ENCODE results near the gene TXNDC2. TPM values are rescaled to one million over a fixed set of nuclear protein-coding genes. Genes with fewer than 3 reads are reported as not detected.

TXNDC2 gene
- total RNA-seq, 1 experiment from 2014 or later: 0.12 TPM

- Histone ChIP-seq H3K9me2 (ENCODE audit: insufficient read depth) (no peaks in the 10 kb centered on the region), H3K27ac (ENCODE audit: low read depth, low read length) (peak overlapping the region; percentile 73), H3K27me3 (ENCODE audit: insufficient read depth, low read length) (no peaks in the 10 kb centered on the region), H2AFZ (ENCODE audit: low read depth, low read length, poor library complexity, severe bottlenecking) (peak overlapping the region; percentile 98), H3K4me2 (ENCODE audit: low read length) (peak overlapping the region; percentile 61), H3K36me3 (ENCODE audit: control insufficient read depth in 1 of 2, insufficient read depth in 2 of 2, low read length in 2 of 2) (no peaks in the 10 kb centered on the region), H3K4me3 (replicated peaks in 1 of 2; ENCODE audit: low read depth in 1 of 2, low read length in 2 of 2) (peak overlapping the region in 1 of 2 experiments; percentile 21; a peak in 2 of 4 replicates), H4K20me1 (ENCODE audit: insufficient read depth) (no peaks in the 10 kb centered on the region), H3K4me1 (ENCODE audit: control insufficient read depth in 1 of 2, insufficient read depth in 2 of 2, low read length in 2 of 2) (peaks cover 33 to 69% of the 10 kb centered on the region in 2 experiments), H3K9ac (ENCODE audit: low read length) (peak overlapping the region; percentile 48), H3K79me2 (ENCODE audit: insufficient read depth, low read length) (no peaks in the 10 kb centered on the region), H3K9me3 (ENCODE audit: control insufficient read depth in 1 of 2, insufficient read depth in 1 of 2, low read depth in 1 of 2, low read length in 2 of 2) (peaks cover 6 to 11% of the 10 kb centered on the region in 2 experiments; a peak in 2 of 4 replicates)
- RAD21 ChIA-PET (ENCODE audit: low non-redundant PET in 1 of 2, low total read pairs in 2 of 2, uncharacterized antibody in 2 of 2, unreplicated experiment in 2 of 2): no interaction called here
- intact Hi-C loops (cut with micrococcal nuclease): loop anchor here (1.0 kb wide), 1 partner anchor 43 kb away; no protein-coding TSS in a partner anchor
- no TSS peak for BruUV-seq (replicated peaks)
- ATAC-seq: peak; percentile 75
- DNase-seq (ENCODE audit: low read depth, low spot score): peak; percentile 93
- POLR2A ChIA-PET: interaction anchor here (1.2 to 2.8 kb wide), 4 partner anchors 9 to 44 kb away, joined by 3 to 12 read pairs (median 8); partner anchors contain the start of gene VAPA
- CTCF ChIA-PET: interaction anchor here (1.0 kb wide), 1 partner anchor 29 kb away, joined by 3 read pairs; no protein-coding TSS in a partner anchor
- TF ChIP-seq EGR1 (IDR thresholded peaks at IDR 0.05; ENCODE audit: low read depth) (peak; percentile 53; the same call in 1 of the 2 replicates), JUND (IDR thresholded peaks at IDR 0.05) (peak; percentile 96), ATF3 (IDR thresholded peaks at IDR 0.05) (peak; percentile 61), EZH2phosphoT487 (IDR thresholded peaks at IDR 0.05; ENCODE audit: borderline replicate concordance) (no peak), REST (IDR thresholded peaks at IDR 0.05; ENCODE audit: low read depth) (no peak), SP1 (IDR thresholded peaks at IDR 0.05; ENCODE audit: low read depth) (peak; percentile 92), ZFX (IDR thresholded peaks at IDR 0.05) (0 out of 2 replicates have a peak, but pooled peaks have one; percentile 15), CBX3 (IDR thresholded peaks at IDR 0.05; ENCODE audit: low read depth) (peak; percentile 84), TCF7L2 (IDR thresholded peaks at IDR 0.05; ENCODE audit: borderline replicate concordance, extremely low read depth, insufficient read depth, insufficient read length) (peak; percentile 99), YY1 (IDR thresholded peaks at IDR 0.05; ENCODE audit: extremely low read depth, insufficient replicate concordance, low read depth, low read length) (peak; percentile 77), SRF (IDR thresholded peaks at IDR 0.05; ENCODE audit: low read depth) (peak; percentile 79), ELF1 (IDR thresholded peaks at IDR 0.05; ENCODE audit: borderline replicate concordance, low read depth) (no peak), CEBPB (IDR thresholded peaks at IDR 0.05; ENCODE audit: low read depth) (peak; percentile 95), EZH2 (IDR thresholded peaks at IDR 0.05) (no peak), SIN3A (IDR thresholded peaks at IDR 0.05; ENCODE audit: low read depth) (peak; percentile 64; the same call in 1 of the 2 replicates), ZNF274 (IDR thresholded peaks at IDR 0.05; ENCODE audit: low read depth, low read length) (no peak), POLR2A (IDR thresholded peaks at IDR 0.05; ENCODE audit: borderline replicate concordance, extremely low read depth, insufficient read depth, insufficient read length) (no peak), FOSL1 (IDR thresholded peaks at IDR 0.05; ENCODE audit: low read depth) (peak; percentile 91), CTCF (IDR thresholded peaks at IDR 0.05 in 2 of 3, conservative IDR thresholded peaks at IDR 0.05 in 1 of 3; ENCODE audit: borderline replicate concordance in 1 of 3, insufficient read depth in 1 of 3, low read depth in 2 of 3, low read length in 2 of 3) (no peak), MAX (IDR thresholded peaks at IDR 0.05) (peak; percentile 59), POLR2AphosphoS5 (IDR thresholded peaks at IDR 0.05; ENCODE audit: low read depth, low read length) (peak; percentile 66)
Measured at GRCh38 chr18:9869715-9870430, 15.9 kb upstream of the TXNDC2 start.

All from HCT116 (cell line).